HepG2 (cell line): ENCODE measurements around the gene BHLHE23. TPM values are rescaled to one million over a fixed set of nuclear protein-coding genes. Genes with fewer than 3 reads are reported as not detected.

Experiments used
- AHDC1 ChIP-seq: sonication (generic); formaldehyde crosslinking; IDR thresholded peaks from 2 replicates; pipeline ENCODE4 v1.5.1; 2020; ENCODE audit warnings: mild to moderate bottlenecking, missing genetic modification reagents, borderline replicate concordance
- CEBPG ChIP-seq: IDR thresholded peaks from 2 replicates; pipeline ENCODE4 v1.6.1; 2016
- CTCF ChIP-seq: sonication (generic); formaldehyde crosslinking; IDR thresholded peaks from 2 replicates; pipeline ENCODE4 v1.5.0; 2020; ENCODE audit warnings: mild to moderate bottlenecking, missing genetic modification reagents, moderate library complexity
- FIP1L1 ChIP-seq: fragments of 200-400 bp; formaldehyde crosslinking; IDR thresholded peaks from 2 replicates; pipeline ENCODE4 v1.6.1; 2018; ENCODE audit warnings: low read depth, mild to moderate bottlenecking, low read length, moderate library complexity, borderline replicate concordance; ENCODE audit not compliant: insufficient read depth
- FOXA3 ChIP-seq: IDR thresholded peaks from 2 replicates; pipeline ENCODE4 v1.6.1; 2016; ENCODE audit warnings: missing genetic modification reagents, missing compliant biosample characterization
- NAIF1 ChIP-seq: sonication (generic); formaldehyde crosslinking; IDR thresholded peaks from 2 replicates; pipeline ENCODE4 v1.5.0; 2020; ENCODE audit warnings: mild to moderate bottlenecking, missing genetic modification reagents, borderline replicate concordance
- POLR2AphosphoS5 ChIP-seq: IDR thresholded peaks from 2 replicates; pipeline ENCODE4 v1.6.1; 2012; ENCODE audit warnings: low read depth, low read length
- SMYD3 ChIP-seq: sonication (generic); formaldehyde crosslinking; IDR thresholded peaks from 2 replicates; pipeline ENCODE4 v1.8.1; 2023; ENCODE audit warnings: mild to moderate bottlenecking, missing genetic modification reagents
- THAP7 ChIP-seq: sonication (generic); formaldehyde crosslinking; IDR thresholded peaks from 2 replicates; pipeline ENCODE4 v1.8.1; 2023; ENCODE audit warnings: mild to moderate bottlenecking, missing genetic modification reagents
- TP53 ChIP-seq: sonication (generic); formaldehyde crosslinking; conservative IDR thresholded peaks from 2 replicates; pipeline ENCODE4 v1.4.0; 2020; ENCODE audit warnings: missing genetic modification reagents
- U2AF1 ChIP-seq: fragments of 200-400 bp; formaldehyde crosslinking; optimal IDR thresholded peaks from 2 replicates; pipeline ENCODE3; 2017; ENCODE audit warnings: mild to moderate bottlenecking, low read depth, low read length
- ZFP62 ChIP-seq: sonication (generic); formaldehyde crosslinking; IDR thresholded peaks from 2 replicates; pipeline ENCODE4 v1.4.0; 2020; ENCODE audit warnings: missing genetic modification reagents
- ZNF143 ChIP-seq: sonication (generic); formaldehyde crosslinking; IDR thresholded peaks from 2 replicates; pipeline ENCODE4 v1.4.0; 2020; ENCODE audit warnings: missing genetic modification reagents
- ZNF24 ChIP-seq: fragments of 450-650 bp; IDR thresholded peaks from 2 replicates; pipeline ENCODE4 v1.6.1; 2017; ENCODE audit warnings: antibody characterized with exemption, mild to moderate bottlenecking
- ZNF674 ChIP-seq: sonication (generic); formaldehyde crosslinking; IDR thresholded peaks from 2 replicates; pipeline ENCODE4 v1.5.0; 2020; ENCODE audit warnings: low read depth, mild to moderate bottlenecking, missing genetic modification reagents
- ZNF891 ChIP-seq: sonication (generic); formaldehyde crosslinking; IDR thresholded peaks from 2 replicates; pipeline ENCODE4 v1.5.0; 2020; ENCODE audit warnings: mild to moderate bottlenecking, missing genetic modification reagents
- ZSCAN5A ChIP-seq: sonication (generic); formaldehyde crosslinking; IDR thresholded peaks from 2 replicates; pipeline ENCODE4 v1.8.0; 2022; ENCODE audit warnings: mild to moderate bottlenecking, missing genetic modification reagents, borderline replicate concordance
- polyA plus RNA-seq, 8 experiments: library from polyadenylated mRNA; depleted of rRNA in 3 of 8; stranded (reverse) in 7 of 8; unstranded in 1 of 8; fragments of >200 nt; fragmentation: Illumina TruSeq in 4 of 8; extraction: Trizol in 4 of 8; gene quantifications; 2 replicates each; pipeline versions ENCODE4 v1.2.1 to v1.2.3, GENCODE V29; 2011 to 2016; ENCODE audit warnings: low read depth in 4 of 8, missing spikeins in 1 of 8, mixed read lengths in 1 of 8; ENCODE audit not compliant: insufficient read depth in 1 of 8
- total RNA-seq, 5 experiments: library from RNA; depleted of rRNA; stranded (reverse); fragments of >200 nt; fragmentation: Illumina TruSeq; extraction: Trizol; gene quantifications; 2 replicates each; pipeline ENCODE4 v1.2.3, GENCODE V29; 2016; ENCODE audit warnings: low read depth in 1 of 5

Gene BHLHE23
- total and polyA plus RNA-seq, 2 of the 13 experiments (the other 11 are each of a cell fraction or from before 2014, with no cell fraction given), result not detected

- TF ChIP-seq POLR2AphosphoS5 (peak; percentile 62), ZNF674 (CRISPR knock-in tag) (0 out of 2 replicates have a peak, but pooled peaks have one; percentile 64), ZFP62 (CRISPR knock-in tag) (peak; percentile 63; the same call in 1 of the 2 replicates), FOXA3 (CRISPR knock-in tag) (0 out of 2 replicates have a peak, but pooled peaks have one; percentile 10), TP53 (CRISPR knock-in tag) (0 out of 2 replicates have a peak, but pooled peaks have one; percentile 22), ZNF891 (peak; percentile 92), FIP1L1 (peak; percentile 100), SMYD3 (CRISPR knock-in tag) (peak; percentile 93; the same call in 1 of the 2 replicates), U2AF1 (peak; percentile 89), ZNF24 (no peak), ZSCAN5A (0 out of 2 replicates have a peak, but pooled peaks have one; percentile 65), CTCF (CRISPR knock-in tag) (peak; percentile 37; the same call in 1 of the 2 replicates), ZNF143 (peak; percentile 42; the same call in 1 of the 2 replicates), NAIF1 (CRISPR knock-in tag) (no peak), THAP7 (CRISPR knock-in tag) (0 out of 2 replicates have a peak, but pooled peaks have one; percentile 29), CEBPG (CRISPR knock-in tag) (0 out of 2 replicates have a peak, but pooled peaks have one; percentile 3), AHDC1 (CRISPR knock-in tag) (no peak)
Observed at GRCh38 chr20:62968378-62969178, 38.2 kb downstream of the BHLHE23 start (continued).
